ENCODE measurements around the gene LDB2.

DNA sequence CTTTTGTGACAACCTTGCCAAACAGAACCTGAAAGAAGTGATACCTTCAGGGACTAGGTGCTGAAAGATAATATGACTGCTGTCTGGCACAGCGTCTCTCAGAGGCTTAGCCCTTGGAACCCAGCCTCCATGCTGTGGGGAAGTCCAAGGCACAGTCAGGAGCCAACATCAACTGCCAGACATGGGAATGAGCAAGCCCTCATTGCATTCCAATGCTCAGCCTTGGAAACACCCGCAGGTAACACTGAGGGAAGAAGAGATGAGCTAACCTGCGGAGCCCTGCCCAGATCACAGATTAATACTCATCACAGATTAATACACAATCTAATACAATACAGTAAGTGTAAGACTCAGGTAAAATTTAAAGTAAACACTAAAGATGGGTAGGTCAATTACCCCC, 31.5 kb downstream of the LDB2 start:
- TF ChIP-seq EZH2 (IDR thresholded peaks at IDR 0.05; ENCODE audit: borderline replicate concordance, low read length), result no peak
- TF ChIP-seq CTCF (IDR thresholded peaks at IDR 0.05; ENCODE audit: low read length), result no peak

Measured in OCI-LY1 (cell line).